ENCODE measurements around the gene NEGR1.

NEGR1 gene

DNA sequence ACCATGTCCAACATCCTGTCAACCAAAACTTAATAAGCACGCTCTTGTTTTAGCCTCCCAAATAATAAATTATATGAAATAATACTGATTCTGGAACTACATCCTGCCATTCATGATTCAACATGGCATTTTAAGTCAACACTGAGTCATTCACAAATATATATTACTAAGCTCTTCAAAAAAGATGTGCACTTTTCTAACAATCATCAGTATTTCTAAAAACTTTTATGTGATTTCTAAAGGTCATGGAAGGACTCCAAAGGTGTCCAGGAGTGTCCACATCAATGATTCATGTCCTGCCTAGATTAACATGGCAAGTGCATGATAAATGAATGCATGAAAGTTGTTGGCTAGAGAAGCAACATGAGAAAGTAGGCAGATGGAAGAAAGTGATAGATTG, 51.6 kb downstream of the NEGR1 start:
- DNase-seq (ENCODE audit: low spot score) = no peak

DNA sequence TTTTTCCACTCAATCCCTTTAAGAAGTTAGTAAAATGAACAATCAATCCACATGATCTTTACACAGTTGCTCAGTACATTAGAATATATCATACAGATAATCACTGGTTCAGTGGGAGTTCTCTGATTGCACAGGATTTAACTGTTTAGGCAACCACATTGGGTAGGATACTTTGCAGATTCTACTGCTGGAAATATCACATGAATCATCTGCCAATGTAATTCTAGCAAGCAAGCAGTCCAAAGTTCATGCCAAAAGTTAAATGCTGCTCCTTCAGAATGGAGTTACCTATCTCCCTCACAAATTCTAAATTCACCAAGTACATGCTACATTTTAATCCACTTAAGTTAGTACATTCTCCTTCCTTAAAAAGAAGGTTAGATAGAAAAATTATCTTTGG, 52.4 kb downstream of the NEGR1 start:
- DNase-seq (ENCODE audit: low spot score) = no peak

DNA sequence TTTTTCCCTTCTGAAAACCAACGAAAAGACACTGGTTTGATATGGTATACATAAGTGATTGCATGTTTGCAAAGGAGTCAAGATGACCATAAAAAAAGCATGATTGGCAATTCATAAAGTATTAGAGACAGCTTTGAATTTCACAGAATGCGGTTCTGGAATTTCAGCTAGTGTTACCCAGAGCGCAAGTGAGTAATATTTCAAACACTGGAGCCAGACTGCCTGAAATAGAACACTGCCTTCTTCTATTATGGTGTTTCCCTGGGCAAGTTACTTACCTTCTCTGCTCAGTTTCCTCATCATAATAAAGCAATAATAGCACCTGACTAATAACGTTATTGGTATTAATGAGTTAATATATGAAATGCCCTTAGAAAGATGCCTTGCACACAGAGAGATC, 54.7 kb downstream of the NEGR1 start:
- no peak for DNase-seq (ENCODE audit: low spot score)

DNA sequence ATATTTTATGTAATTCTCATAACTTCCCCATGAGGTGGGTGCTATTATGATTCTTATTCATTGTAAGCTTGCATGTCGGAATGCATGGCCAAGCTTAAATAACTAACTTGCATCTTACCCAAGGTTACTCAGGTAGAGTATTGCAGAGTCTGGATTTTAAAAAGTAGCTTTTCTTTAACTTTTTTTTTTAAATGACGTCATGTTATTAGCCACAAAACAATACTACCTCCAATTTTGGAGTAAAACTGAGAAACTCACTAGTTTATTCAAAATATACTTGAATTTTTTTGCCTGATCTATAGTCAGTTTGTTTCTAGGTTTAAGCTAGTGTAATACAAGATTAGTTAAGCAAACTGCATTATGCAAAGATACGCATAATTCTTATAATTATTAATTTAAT, 57.8 kb downstream of the NEGR1 start:
- DNase-seq (ENCODE audit: low spot score) = no peak

DNA sequence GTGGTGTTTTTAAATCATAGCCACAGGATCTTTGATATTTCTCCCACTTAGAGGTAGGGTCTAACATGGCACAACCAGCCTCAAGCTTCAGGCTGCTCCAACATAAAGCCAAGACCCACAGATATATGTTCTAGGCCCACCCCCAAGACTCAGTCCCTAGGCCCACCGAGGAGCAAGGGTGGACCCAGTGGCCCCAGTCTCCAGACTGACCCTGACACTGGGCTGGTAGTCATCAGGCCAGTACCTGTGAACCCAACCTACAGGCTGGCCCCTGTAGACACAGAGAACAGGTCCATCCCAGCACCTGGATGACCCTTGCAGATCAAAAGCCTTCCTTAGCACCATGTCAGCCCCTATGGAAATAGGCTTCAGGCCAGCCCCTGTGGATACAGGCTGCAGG, 60.5 kb downstream of the NEGR1 start:
- no peak for DNase-seq (ENCODE audit: low spot score)

DNA sequence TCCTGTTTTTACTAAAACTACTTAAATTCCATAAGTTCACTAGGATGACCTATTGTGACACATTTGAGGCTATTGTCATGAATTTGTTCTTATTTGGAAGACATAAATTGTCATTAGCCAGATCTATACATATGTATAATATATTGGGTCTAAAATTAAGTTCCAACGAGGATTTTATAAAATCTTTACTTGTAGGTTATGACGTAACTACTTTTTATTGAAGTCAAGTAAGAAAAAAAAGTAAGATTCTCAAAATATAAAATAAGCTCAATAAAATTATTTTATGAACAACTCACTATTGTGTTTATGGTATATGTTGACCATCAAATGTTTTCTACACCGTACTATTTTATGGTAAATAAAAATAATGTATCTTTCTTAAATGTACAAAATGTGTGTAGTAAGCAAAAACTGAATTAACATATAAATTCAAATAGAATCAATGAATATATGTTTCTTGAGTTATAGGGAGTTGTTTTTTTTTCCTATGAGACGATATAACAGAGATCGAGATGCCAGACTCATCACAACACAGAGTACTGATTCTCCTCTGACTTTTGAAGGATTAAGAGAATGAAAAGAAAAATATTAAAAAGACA, 64.1 kb downstream of the NEGR1 start:
- no peak for DNase-seq (ENCODE audit: low spot score)

DNA sequence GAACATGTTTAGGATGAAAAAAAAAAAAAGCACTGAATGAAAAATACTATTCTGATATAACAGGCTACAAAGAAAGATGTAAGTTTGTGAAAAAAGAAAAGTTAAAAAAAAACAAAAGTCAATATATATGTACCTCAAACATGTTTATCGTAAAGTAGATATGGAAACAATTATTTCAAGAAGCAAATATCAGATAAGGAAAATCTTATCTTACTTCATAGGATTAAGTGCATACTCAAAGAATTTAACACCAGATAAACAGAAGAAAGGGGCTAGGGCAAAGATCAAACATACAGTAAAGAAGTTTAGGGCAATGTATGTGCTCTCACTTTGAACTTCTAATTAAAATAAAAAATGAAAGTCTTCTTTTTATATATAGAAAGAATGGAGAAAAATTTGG, 75.3 kb downstream of the NEGR1 start:
- DNase-seq (ENCODE audit: low spot score) = no peak

DNA sequence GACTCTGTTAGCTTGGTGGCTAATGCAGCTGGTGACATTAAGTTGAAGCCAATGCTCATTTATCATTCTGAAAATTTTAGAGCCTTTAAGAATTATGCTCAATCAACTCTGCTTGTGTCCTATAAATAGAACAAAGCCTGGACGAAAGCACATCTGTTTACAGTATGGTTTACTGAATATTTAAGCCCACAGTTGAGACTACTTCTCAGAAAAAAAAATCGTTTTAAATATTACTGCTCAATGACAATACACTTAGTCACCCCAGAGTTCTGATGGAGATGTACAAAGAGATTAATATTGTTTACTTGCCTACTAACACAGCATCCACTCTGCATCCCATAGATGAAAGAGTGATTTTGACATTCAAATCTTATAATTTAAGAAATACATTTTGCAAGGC, 79.6 kb downstream of the NEGR1 start:
- DNase-seq (ENCODE audit: low spot score) = no peak

DNA sequence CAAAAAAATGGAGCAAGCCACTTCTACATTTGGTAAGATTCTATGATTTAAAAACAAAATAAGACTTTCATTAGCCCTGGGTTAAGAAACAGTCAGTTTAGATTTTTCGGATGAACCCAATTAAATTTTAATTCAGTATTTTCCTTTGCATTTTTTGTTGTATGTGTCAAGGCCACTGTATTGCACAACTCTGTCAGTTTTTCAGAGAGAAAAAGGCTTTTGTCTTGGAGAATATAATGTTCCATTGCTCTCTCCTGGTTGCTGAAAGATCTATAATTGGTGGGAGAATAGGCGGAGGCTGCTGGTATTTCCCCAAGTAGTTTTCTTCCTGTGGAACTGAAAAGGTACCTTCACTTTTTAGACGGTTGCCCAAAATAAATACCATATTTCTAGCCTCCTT, 84.6 kb downstream of the NEGR1 start:
- DNase-seq (ENCODE audit: low spot score) = no peak

DNA sequence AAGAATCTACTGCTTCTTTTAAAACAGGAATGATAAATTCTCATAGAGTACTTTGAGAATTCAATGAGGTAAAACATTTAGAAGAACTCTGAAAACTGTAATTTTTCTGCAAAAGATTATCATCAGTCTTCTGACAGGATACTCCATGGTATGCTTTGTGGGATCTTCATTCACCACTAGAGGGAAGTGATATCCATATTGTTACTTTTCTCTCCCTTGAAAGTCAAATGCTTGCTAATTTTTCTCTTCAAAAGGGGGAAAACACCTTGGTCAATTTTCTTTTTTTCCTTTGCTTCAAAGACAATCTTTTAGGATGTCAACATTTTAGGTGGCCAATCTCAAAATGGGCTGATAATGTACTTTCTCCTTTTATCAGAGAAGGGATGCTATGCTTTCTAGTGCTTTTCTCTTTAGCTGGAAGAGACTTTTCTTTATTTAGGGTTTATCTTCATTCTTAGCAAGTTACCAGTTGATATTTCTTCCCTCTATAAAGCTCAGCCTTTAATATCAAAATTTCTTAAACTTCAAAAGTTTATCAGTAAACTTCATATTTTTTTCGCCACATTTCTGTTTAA, 95.5 kb downstream of the NEGR1 start:
- DNase-seq (ENCODE audit: low spot score) = no peak

DNA sequence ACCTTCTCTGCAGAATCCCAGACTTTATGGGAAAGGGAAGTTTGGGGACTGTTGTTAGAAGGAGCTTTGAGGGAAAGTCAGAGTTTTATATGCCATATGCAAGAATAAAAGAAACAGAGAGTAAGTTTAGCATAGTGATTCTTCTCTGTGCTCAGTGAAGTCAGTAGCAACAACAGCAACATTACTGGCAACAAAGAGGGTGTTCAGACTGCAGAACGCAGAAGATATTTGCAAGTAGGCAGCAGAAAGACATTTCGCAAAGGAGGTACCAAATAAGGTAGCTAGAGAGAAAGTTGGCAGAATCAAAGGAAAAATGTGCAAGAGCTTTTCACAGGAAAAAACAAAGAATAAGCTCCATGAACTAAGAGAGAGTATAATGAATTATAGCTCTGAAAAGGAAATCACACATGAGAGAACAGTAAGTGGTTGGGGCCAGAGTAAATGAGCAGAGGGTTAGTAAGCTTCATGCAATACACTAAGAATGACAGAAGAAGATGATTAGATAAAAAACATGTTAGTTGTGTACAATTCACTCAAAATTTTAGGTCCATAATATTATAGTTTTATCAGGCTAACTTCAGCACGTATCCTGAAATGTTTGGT, 98.1 kb downstream of the NEGR1 start:
- no peak for DNase-seq (ENCODE audit: low spot score)

DNA sequence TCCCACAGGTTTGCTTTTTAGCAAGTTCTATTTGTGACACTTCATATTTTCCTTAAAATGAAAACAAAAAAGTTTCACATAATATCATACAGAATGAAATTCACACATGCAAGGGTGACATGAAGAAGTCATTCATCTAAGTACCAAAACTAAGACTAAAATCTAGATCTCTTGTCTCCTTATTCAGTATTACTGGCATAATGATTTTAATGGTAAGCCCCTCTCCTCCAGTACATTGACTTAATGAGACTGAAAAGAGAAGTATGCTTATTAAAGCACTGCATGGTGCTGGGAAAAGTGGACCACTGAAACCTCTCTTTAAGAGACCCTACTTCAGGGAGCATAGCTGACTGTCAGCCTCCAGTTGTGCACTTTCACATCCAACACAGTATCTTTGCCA, 99.5 kb downstream of the NEGR1 start:
- DNase-seq (ENCODE audit: low spot score) = no peak

DNA sequence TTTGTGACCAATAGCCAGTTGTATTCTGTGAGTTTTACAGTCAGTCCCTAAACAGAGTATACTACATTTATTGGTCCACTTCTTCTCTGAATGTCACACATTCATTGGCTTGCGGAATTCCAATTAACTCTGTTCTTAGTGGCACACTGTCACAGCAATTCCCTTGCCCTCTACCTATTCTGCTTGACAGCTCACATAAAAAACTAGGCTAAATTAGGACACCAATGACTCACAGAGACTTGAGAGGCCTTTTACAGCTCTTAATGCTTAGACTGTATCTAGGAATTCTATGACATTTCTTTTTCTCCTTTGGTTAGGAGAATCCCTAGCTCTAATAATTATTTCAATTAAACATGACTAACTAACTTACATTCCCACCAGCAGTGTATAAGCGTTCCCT, 104.1 kb downstream of the NEGR1 start:
- no peak for DNase-seq (ENCODE audit: low spot score)

DNA sequence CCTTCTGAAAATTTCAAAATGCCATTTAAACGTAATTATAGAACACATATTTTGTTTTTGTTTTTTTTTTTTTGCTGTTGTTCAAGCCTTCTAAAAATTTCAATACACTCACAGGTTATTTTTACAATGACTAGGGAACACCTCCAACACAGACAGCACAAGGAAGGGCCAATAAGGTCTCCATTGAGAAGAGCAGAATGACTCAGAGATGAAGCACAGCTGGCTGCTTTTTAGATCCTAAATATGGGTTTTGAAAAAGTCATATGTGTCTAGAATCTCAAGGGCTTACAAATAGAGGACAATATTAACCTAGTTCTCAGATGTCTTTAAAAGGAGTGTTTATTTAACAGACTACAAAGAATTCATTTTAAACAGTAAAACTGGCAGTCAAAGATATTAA, 104.6 kb downstream of the NEGR1 start:
- DNase-seq (ENCODE audit: low spot score) = no peak

DNA sequence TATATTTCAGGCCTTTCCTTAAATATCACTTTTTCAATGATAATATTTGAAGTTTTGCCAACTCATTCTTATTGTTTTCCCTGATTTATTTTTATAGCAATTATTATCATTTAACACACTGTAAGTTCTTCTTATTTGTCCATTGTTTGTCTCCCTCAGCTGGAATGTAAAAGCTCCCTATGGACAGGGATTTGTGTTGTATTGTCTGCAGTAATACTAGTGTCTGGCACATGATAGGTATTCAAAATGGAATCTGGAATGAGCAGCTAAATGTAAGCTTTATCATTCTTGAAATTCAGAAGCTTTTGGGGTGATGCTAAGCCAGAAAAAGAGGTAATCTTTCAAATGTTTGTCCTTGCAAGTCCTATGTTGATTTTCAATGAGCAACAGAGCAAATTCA, 112.1 kb downstream of the NEGR1 start:
- no peak for DNase-seq (ENCODE audit: low spot score)

DNA sequence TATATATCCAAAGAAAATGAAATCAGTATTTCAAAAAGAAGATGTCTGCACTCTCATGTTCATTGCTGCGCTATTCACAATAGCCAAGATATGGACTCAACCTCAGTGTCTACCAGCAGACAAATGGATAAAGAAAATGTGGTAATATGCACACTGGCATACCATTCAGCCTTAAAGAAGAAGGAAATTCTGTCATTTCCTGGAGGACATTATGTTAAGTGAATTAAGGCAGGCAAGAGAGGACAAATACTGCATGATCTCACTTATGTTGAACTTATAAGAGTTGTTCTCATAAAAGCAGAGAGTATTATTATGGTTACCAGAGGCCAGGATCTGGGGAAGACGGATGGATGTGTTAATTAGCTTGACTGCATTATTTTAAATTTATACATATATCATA, 115.9 kb downstream of the NEGR1 start:
- DNase-seq (ENCODE audit: low spot score) = no peak

DNA sequence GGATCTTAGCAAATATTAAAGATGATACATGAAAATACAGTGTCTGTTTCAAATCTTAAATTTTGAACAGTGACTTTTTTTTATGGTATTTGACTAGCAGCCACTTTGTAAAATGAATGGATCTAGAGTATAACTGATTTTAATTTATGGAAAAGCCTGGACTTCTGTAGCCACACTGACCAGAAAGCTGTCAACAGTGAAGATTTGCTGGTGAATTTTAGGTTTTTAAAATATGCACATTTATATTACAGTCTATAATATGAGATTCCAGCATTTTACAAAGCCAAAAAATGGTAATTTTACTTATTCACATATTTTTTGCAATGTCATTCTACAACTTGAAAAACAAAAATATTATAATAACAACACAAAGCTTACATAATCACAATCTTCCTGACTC, 131.8 kb downstream of the NEGR1 start:
- no peak for DNase-seq (ENCODE audit: low spot score)

DNA sequence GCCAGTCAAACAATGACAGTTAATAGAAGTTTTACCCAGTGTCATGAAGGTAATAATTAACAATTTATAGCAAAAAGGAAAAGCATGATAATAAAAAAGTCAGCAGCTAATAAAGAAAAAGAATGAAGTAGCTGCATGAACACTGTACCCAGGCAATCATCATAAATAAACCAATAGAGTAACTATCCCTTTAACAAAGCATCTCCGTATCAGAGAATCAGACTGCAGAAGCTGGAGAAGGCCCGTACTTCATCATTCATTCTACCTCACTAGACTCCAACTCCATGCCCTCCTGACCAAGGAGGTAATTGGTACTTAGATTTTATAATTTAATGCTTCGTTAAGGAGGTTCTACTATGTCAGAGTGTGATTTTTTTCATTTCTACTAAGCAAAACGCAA, 140.5 kb downstream of the NEGR1 start:
- no peak for DNase-seq (ENCODE audit: low spot score)

DNA sequence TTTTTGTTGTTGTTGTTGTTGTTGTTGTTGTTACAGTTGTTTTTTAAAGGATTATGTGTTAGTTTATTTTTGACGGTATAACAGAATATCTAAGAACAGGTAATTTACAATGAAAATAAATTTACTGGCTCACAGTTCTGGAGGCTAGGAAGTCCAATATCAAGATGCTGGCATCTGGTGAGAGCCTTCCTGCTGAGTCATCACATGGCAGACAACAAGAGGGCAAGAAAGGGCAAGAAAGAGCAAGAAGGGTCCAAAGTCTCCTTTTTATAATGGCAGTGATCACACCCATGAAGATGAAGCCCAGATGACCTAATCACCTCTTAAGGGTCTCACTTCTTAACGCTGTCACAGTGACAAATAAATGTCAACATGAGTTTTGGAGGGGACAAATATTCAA, 142.1 kb downstream of the NEGR1 start:
- DNase-seq (ENCODE audit: low spot score) = no peak

DNA sequence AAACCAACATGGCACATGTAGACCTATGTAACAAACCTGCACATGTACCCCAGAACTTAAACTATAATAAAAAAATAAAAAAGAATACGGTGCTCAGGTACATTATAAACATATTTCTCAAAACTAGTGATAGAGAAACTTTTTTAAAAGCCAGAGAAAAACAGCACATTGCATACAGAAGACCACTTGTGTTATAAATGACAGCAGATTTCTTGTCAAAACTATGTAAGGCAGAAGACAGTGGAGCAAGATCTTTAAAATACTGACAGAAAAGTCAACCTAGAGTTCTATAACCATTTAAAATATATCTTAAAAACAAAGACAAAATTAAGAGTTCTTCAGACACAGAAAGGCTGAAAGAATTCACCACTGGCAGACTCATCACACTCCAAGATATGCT, 144.7 kb downstream of the NEGR1 start:
- no peak for DNase-seq (ENCODE audit: low spot score)

DNA sequence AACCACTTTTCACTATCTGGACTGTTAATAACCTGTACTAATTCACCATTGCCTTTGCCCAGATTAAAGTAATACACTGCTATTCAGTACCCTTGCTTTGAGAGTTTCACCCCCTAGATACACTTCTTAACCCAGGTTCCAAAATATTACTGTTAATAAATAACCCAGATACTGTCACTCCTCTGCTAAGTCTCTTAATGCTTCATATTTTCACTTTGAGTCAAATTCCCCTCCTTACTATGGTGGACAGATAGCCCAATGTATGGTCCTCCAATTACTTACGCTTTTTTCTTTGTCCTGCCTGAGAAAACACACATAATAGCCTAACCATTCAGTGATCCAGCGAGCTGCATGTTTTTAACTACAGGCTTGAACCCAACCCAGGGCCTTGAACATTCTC, 152.5 kb downstream of the NEGR1 start:
- no peak for DNase-seq (ENCODE audit: low spot score)

DNA sequence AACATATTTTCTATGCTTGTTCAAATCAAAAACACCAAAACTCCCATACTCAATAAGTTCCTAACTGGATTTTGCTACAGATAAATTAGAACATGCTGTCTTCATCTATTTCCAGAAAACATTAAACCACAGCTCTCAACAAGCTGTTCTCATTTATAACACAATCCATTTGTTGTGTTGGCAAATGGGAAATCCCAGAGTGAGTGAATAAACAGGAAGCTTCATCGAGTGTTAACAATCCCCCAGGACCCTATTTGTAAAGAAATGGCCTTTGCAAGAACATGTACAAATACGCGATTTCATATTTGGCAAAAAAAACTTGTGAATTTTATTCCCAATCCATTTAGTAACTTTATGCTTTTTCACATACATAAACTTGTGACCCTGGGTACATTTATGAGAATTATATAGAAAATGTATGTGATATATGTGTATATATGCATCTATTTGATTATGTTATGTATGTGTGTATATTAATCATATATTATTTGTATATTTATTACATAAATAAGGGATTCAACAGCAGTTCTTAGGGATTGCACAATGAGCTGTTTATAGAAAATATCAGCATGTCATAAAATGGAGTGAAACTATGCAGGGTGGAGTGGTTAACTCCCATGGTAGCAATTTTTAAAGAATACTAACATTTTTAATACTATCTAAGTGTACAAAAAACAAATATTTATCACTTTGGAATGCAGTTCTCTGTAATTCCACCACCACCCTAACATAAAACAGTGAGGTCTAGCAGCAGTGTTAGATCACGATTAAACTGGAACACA, 160.0 kb downstream of the NEGR1 start:
- DNase-seq (ENCODE audit: low spot score) = no peak

DNA sequence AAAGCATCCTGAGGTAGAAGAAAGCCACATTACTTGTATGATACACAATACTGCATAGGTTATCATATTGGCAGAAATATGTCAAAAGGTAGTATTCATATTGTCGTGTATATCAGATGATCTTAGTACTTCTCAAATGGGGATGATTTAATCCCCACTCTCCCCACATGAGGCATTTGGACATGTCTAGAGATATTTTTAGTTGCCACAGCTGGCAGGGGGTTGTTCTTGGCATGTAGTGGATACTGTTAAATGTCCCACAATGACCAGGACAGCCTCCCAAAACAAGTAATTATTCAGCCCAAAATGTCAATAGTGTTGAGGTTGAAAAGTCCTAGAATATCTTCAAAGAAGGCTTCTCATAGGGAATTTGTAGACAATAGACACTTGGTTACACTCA, 162.8 kb downstream of the NEGR1 start:
- no peak for DNase-seq (ENCODE audit: low spot score)

Measured in hematopoietic multipotent progenitor cell treated with erythropoietin and hydrocortisone succinate and interleukin-3 and kit ligand, for 15 days (in vitro differentiated cells).